PC-3 (cell line): Measurements from ENCODE around the gene EVPLL. TPM values are rescaled to one million over a fixed set of nuclear protein-coding genes. Genes with fewer than 3 reads are reported as not detected.

Experiments used
- ATAC-seq: fragments of 200-7000 bp; cut with Tn5 transposase; 2 replicates; pipeline ENCODE4 v1.9.1; 2020; ENCODE audit warnings: mild to moderate bottlenecking, moderate library complexity
- BruUV-seq: library from RNA; stranded (reverse); fragments of 400-500 nt; replicated peaks from 2 replicates; lab custom pipeline; 2021; lab: Mats Ljungman, UMichigan
- CTCF ChIA-PET: fragments of 300-600 bp; sonication (Branson Sonifier 250); formaldehyde crosslinking; loops from one replicate; lab custom pipeline; 2022; ENCODE audit warnings: antibody characterized with exemption; lab: Charles Lee
- POLR2A ChIA-PET: fragments of 300-600 bp; sonication (Branson Sonifier 250); formaldehyde crosslinking; loops from one replicate; lab custom pipeline; 2022; ENCODE audit warnings: antibody characterized with exemption; ENCODE audit not compliant: unreplicated experiment; lab: Charles Lee
- DNase-seq: peaks from one replicate; pipeline ENCODE4 v3.0.0-alpha.2; 2015
- H2AFZ ChIP-seq: fragments of 300-600 bp; sonication (generic); 2 replicates; pipeline ENCODE4 v1.6.0; 2016; ENCODE audit warnings: antibody characterized with exemption, low read length
- H3F3A ChIP-seq: fragments of 300-600 bp; sonication (generic); one replicate; pipeline ENCODE4 v1.6.0; 2017; ENCODE audit warnings: antibody characterized with exemption, low read length, control low read depth, mild to moderate bottlenecking; ENCODE audit not compliant: unreplicated experiment
- H3K27ac ChIP-seq: fragments of 300-600 bp; sonication (generic); 2 replicates; pipeline ENCODE4 v1.5.1; 2016; ENCODE audit warnings: mild to moderate bottlenecking, low read length
- H3K27me3 ChIP-seq: fragments of 300-600 bp; sonication (generic); 2 replicates; pipeline ENCODE4 v1.6.1; 2016; ENCODE audit warnings: low read length, mixed read lengths
- H3K36me3 ChIP-seq: fragments of 300-600 bp; sonication (generic); 2 replicates; pipeline ENCODE4 v1.6.1; 2016; ENCODE audit warnings: low read depth, mixed run types, low read length, mixed read lengths
- H3K4me1 ChIP-seq: fragments of 300-600 bp; sonication (generic); 2 replicates; pipeline ENCODE4 v1.5.1; 2016; ENCODE audit warnings: low read length; ENCODE audit not compliant: insufficient read depth
- H3K4me2 ChIP-seq: fragments of 300-600 bp; sonication (generic); 2 replicates; pipeline ENCODE4 v1.6.0; 2016; ENCODE audit warnings: low read length
- H3K4me3 ChIP-seq: fragments of 300-600 bp; sonication (generic); 2 replicates; pipeline ENCODE4 v1.5.1; 2016; ENCODE audit warnings: mild to moderate bottlenecking, low read length, mixed read lengths
- H3K79me2 ChIP-seq: fragments of 300-600 bp; sonication (generic); 2 replicates; pipeline ENCODE4 v1.6.1; 2017; ENCODE audit warnings: low read length, mixed read lengths
- H3K9ac ChIP-seq: fragments of 300-600 bp; sonication (generic); 2 replicates; pipeline ENCODE4 v1.6.0; 2016; ENCODE audit warnings: mild to moderate bottlenecking, low read length
- H3K9me2 ChIP-seq: fragments of 300-600 bp; sonication (generic); replicated peaks from 2 replicates; pipeline ENCODE4 v1.6.1; 2016; ENCODE audit warnings: mixed run types, low read length, mixed read lengths
- H3K9me3 ChIP-seq: fragments of 300-600 bp; sonication (generic); 2 replicates; pipeline ENCODE4 v1.6.1; 2016; ENCODE audit warnings: low read length, mixed read lengths
- H4K20me1 ChIP-seq: fragments of 300-600 bp; sonication (generic); 2 replicates; pipeline ENCODE4 v1.6.1; 2016; ENCODE audit warnings: low read length, mixed read lengths
- EZH2 ChIP-seq: fragments of 300-600 bp; sonication (generic); IDR thresholded peaks from one replicate; pipeline ENCODE4 v1.6.1; 2017; ENCODE audit warnings: antibody characterized with exemption, mild to moderate bottlenecking, low read length; ENCODE audit not compliant: unreplicated experiment
- EZH2phosphoT487 ChIP-seq: fragments of 300-600 bp; sonication (generic); IDR thresholded peaks from 2 replicates; pipeline ENCODE4 v1.6.1; 2018; ENCODE audit warnings: mild to moderate bottlenecking, antibody characterized with exemption, low read length, borderline replicate concordance
- intact Hi-C: fragments of 100-400 bp; cut with micrococcal nuclease; formaldehyde crosslinking; loops from 2 replicates; pipeline ENCODE4 v1.9.0; 2023
- total RNA-seq: library from RNA; depleted of rRNA; stranded (reverse); fragments of >200 nt; gene quantifications from 2 replicates; pipeline ENCODE4 v1.2.3, GENCODE V29; 2014
- TF ChIP-seq, protein P1 (sequence below): fragments of 300-600 bp; sonication (generic); conservative IDR thresholded peaks from 2 replicates; pipeline ENCODE4 v1.5.1; 2017; ENCODE audit warnings: antibody characterized with exemption, low read depth, mild to moderate bottlenecking, low read length

EVPLL gene
- total RNA-seq, 1 experiment from 2014 or later = 1.3 TPM

DNA sequence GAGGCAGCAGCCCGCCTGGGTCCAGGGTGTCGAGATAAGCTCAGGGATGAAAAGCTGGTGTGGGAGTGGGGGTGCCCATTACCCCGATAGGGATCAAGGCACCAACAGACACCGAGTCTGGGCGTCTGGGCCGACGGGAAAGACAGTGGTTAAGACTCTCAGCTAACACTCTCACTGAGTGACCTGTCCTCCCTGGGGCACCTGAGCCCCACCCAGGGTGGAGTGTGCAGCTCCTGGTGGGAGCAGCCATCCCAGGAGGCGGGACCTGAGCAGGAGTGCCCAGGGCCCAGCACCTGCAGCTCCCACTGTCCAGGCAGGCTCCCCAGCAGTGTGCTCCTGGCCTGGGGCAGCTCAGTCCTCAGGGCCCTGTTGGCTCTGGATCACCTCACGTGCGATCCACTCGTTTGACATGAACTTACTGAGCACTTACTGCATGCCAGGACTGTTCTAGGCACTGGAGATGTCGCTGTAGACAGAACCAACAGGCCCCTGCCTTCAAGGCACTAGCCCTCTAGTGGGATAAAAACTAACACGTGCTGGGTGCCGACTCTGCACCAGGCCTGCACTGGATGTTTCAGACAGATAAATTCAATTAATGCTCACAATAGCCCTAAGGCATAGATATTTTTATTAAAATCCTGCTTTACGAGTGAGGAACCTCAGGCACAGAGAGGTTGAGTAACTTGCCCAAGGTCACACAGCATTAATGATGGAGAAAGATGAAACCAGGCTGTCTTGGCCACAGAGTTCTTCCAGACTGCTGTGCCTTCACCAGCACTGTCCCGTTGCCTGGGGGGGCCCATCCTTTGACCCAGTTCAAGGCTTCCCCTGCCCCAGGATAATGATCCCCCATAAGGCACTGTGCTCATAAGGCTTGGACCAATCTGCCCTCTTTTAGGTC lies 1.9 kb downstream of the EVPLL start:
- DNase-seq (peak; percentile 8), ATAC-seq (no peak)
- H3K27ac ChIP-seq = no peak overlapping the region
- H3K79me2 ChIP-seq = no peaks in the 10 kb centered on the region
- TF ChIP-seq, protein P1, sequence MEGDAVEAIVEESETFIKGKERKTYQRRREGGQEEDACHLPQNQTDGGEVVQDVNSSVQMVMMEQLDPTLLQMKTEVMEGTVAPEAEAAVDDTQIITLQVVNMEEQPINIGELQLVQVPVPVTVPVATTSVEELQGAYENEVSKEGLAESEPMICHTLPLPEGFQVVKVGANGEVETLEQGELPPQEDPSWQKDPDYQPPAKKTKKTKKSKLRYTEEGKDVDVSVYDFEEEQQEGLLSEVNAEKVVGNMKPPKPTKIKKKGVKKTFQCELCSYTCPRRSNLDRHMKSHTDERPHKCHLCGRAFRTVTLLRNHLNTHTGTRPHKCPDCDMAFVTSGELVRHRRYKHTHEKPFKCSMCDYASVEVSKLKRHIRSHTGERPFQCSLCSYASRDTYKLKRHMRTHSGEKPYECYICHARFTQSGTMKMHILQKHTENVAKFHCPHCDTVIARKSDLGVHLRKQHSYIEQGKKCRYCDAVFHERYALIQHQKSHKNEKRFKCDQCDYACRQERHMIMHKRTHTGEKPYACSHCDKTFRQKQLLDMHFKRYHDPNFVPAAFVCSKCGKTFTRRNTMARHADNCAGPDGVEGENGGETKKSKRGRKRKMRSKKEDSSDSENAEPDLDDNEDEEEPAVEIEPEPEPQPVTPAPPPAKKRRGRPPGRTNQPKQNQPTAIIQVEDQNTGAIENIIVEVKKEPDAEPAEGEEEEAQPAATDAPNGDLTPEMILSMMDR = no peak
- no peak for TF ChIP-seq EZH2phosphoT487
- TF ChIP-seq EZH2 = no peak
- POLR2A ChIA-PET = no interaction called here
- H3F3A ChIP-seq = no peaks in the 10 kb centered on the region
- CTCF ChIA-PET = no interaction called here
- intact Hi-C loops = no loop called here
- no peaks in the 10 kb centered on the region for H4K20me1 ChIP-seq
- no TSS peak for BruUV-seq
- H3K4me3 ChIP-seq = no peak overlapping the region
- H3K9me2 ChIP-seq = no peaks in the 10 kb centered on the region
- no peak overlapping the region for H3K4me2 ChIP-seq
- H3K9ac ChIP-seq = no peak overlapping the region
- H3K4me1 ChIP-seq = peaks cover 12% of the 10 kb centered on the region
- H3K9me3 ChIP-seq = no peaks in the 10 kb centered on the region
- no peaks in the 10 kb centered on the region for H3K27me3 ChIP-seq
- no peak overlapping the region for H2AFZ ChIP-seq
- H3K36me3 ChIP-seq = no peaks in the 10 kb centered on the region

DNA sequence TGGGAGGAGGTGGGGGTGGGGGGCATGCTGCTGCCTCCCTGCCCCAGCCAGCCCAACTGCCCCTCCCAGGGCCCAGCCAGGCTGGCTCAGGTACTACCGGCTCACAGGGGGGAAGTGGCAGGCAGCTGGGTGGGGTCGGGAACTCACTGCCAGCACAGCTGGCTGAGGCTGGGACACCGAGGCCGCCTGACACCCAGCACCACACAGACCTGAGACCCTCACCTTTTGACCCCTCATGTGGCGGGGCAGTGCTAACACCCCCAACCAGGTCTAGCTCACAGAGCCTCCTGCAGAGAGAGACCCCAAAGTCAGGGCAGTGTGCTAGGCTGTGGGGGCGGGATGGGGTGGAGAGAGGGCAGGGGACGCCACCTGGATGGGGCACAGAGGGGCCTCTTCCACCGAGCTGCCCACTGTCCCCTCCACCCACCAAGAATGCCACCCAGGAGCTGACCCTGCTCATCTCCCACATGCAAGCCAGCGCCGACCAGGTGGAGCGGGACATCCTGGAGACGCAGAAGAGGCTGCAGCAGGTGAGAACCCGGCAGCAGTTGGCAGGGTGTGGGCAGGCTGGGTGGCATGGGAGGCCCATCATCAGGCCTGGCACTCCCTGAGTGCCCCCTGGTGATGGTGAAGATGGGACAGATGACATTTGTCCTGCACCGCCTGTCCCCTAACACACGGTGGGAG lies 3.0 kb downstream of the EVPLL start:
- CTCF ChIA-PET = no interaction called here

More for the DNA sequence above, 3.0 kb downstream of the EVPLL start:
- H3K9me2 ChIP-seq = no peaks in the 10 kb centered on the region
- H3K79me2 ChIP-seq = no peaks in the 10 kb centered on the region
- no peak overlapping the region for H3K4me2 ChIP-seq
- DNase-seq (no peak), ATAC-seq (no peak)
- H3K4me1 ChIP-seq = peaks cover 12% of the 10 kb centered on the region
- H3K4me3 ChIP-seq = no peak overlapping the region
- H3K9me3 ChIP-seq = no peaks in the 10 kb centered on the region
- BruUV-seq = no TSS peak
- TF ChIP-seq, protein P1 = no peak
- no peak for TF ChIP-seq EZH2
- TF ChIP-seq EZH2phosphoT487 = no peak
- no peaks in the 10 kb centered on the region for H3K36me3 ChIP-seq
- no peaks in the 10 kb centered on the region for H4K20me1 ChIP-seq
- no peak overlapping the region for H3K27ac ChIP-seq
- H3K9ac ChIP-seq = no peak overlapping the region
- POLR2A ChIA-PET = no interaction called here
- intact Hi-C loops = no loop called here
- H3F3A ChIP-seq = no peaks in the 10 kb centered on the region
- H3K27me3 ChIP-seq = no peaks in the 10 kb centered on the region
- H2AFZ ChIP-seq = no peak overlapping the region
